ENCODE results near the gene PPEF2.
"Not testable (repeated sequence)": the region's sequence is repeated elsewhere in the genome, so short reads cannot be mapped to it uniquely, and the experiment has no call there.

Gene PPEF2

DNA sequence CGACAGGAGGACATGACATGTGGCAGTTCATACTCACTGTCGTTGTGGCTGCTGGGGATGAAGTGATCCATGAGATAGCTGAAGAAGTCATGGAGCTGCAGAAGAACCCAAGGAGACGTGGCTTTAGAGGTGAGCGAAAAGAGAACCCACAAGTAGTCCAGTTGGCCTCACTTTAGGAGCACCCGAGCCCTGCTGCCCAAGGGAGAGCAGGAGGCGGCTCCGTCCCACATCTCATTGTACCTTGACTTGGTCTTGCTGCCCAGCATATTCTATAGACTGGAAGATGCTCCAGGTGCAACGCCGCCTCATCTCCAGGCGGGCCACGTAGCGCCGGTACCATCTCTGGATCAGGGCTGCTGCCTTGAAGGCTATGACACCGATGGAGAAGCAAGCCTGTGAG, 10.6 kb downstream of the PPEF2 start:
- DNase-seq, result no peak

DNA sequence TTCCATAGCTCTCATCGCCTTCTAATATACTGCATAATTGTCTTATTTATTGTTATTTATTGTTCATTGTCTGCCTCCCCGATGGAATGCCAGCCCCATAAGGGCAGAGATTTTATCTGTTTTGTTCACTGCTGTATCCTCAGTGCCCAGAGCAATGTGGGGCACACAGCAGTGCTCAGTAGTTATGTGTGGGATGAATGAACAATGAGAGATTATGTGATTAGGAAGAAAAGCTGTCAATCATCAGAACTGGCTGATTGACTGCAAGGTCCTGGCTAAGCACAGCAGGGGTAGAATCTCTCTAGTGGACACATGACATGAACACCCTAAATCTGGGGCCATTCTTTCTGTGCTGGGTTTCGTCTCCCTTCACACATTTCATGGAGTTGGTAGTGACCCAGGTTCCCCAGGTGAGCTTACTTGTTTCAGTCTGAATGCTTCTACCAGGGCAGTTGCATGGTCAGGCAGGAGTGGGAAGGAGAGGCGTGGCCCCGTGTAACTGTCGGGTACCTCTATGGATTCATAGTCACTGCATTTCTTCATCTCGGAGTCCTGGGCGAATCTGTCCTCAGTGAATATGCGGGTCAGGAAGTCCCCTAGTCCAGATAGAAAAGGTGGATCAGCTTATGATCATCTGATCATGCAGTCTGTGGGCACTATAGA, 12.6 kb downstream of the PPEF2 start:
- DNase-seq, result no peak

DNA sequence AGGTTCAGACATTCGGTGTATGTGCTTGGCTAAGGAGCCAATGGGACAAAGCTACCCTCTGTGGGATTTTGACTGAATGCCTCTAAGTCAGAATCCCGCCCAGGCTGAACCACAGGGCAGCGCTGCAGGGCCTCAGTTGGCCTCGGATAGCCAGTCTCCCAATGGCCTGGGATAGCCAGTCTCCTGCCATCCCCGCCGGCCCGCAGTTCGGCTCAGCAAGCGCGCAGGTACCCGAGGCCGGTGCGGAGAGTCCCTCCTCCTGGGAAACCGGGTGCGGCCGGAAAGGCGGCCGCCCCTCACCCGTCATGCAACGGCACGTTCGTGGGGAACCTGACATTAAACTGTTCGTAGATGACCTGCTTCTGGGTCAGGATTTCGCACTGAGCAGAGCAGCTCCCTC, 16.1 kb downstream of the PPEF2 start:
- no peak for DNase-seq

DNA sequence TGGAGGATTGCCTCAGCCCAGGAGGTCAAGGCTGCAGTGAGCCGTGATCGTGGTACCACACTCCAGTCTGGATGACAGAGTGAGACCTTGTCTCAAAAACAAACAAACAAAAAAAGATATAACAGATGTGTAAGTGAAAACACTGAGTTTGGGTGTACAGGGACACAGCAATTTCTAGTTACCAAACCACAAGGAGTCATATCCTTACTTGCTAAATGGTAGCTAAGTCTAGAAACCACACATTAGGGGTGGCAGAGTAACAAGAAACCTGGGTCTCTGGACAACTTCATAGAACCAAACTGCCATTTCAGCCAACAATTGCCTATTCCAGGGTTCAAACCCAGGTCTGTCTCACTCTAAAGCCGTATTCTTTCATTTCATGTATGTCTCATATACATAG, 20.8 kb downstream of the PPEF2 start:
- no peak for DNase-seq

DNA sequence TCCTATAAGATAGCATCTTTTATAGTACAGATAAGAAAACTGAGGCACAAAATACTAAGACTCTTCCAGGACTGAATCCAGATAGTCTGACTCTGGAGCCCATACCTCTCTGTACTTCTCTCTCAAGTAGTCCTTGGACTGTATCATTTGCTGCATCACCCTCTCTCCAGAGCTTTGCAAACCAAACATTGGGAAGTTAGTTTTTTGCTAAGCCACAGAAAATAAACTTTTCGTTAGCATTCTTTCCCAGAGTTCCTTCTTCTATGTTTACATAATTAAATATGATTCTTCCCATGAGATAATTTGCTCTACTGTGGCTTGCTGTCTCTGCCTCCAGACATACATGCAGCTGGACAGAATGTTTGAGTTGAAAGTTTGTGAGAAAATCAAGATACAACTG, 22.0 kb downstream of the PPEF2 start:
- no peak for DNase-seq

DNA sequence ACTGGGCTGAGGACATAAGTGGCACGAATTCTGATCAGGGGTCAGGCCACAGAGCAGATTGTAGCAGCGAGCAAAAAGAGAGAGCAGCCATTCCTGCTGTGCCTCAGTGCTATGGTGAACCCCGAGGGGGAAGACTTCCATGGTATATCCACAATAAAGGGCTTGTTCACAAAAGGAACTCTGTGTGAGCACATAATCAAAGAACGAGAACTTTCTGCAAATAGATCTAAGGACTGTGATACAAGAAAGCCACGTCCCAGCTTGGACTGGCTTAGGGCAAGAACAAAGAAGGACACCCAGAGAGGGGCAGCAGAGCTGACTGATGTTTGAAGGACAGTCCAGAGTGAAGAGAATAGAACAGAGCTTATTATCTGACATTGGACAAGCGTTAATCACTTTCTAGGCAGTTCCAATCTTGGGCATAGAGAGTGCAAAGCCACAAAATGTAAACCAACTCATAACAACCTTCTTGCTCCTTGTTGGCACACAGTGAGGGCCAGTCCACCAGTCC, 24.0 kb downstream of the PPEF2 start:
- DNase-seq, result no peak

DNA sequence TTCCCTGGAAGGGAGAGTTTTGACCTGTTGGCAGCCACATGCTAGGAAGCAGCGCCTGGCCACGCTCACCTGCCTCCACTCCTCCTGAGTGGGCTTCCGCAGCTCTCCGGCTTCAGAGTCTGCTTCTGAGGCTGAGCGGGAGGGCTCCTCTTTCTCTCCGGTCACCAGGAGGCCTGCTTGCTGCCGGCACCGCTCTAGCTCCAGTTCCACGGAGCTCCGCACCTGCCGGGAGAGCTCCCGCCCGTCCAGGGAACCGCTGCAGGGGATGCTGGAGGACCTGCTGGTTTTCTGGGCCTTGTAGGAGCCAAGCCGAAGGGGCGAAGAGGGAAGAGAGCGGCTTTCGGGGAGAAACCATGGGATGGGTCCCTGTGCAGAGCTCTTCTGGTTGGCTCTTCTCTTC, 26.0 kb downstream of the PPEF2 start:
- no peak for DNase-seq

DNA sequence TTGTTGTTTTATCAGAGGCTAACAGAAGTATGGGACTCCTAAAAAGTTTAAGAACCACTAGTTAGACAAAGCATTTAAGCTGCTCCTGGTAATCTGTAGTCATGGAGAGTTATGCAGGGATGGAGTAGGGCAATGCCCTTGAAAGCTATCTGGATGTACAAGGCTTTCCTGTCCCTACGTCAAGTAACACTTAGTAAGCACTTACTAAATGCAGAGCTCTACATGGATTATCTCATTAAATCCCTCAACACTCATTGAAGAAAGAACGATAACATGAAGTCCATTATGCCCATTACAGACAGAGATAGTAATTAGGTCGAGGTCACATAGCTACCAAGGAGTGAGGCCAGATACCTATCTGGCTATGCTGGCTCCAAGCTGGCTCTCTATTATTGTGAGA, 33.2 kb downstream of the PPEF2 start:
- no peak for DNase-seq

DNA sequence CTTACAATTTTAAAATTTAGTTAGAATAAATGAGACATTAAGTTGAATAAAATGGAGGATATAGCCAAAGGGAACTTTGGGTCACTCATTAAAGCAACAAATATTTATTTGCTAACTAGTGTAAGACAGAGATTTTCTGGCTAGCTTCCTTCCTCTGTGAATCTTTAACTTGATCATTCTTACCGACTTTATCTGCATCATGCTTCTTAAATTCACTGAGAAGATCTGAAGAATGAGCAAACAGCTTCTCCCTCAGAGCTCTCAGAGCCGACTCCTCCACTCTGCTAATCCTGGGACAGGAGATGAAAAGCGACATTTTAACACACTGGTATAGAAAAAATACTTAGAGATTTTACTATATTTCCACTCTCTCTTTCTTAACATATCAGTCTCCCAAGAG, 35.1 kb downstream of the PPEF2 start:
- no peak for DNase-seq

DNA sequence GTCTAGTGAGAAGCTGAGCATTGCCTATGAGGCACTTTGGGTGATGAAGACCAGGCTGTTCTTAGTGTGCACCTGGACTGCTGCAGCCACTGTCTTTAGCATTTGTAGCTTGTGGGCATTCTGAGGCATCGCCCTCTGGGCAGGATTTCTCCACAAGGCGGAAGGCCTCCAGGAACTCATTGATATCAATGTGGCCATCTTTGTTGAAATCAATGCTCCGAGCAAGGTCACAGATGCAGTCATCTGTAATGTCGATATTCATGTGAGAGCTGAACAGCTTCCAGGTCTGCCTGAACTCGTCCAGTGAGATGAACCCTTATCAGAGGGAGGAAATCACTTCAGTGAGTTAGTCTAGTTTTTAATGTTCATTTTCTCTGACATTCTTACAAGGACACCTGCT, 41.6 kb downstream of the PPEF2 start:
- no peak for DNase-seq

DNA sequence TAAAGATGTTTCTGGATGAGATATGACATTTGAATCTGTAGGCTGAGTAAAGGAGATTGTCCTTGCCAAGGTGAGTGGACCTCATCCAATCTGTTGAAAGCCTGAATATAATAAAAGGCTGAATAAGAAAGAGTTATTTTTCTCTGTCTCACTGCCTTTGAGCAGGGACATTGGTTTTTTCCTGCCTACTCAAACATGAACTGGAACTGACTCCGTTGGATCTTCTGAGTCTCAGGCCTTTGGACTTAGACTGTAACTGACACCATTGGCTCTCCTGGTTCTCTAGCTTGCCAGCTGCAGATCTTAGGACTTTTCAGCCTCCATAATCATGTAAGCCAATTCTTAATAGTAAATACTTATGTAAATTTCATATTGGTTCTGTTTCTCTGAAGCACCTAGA, 43.5 kb downstream of the PPEF2 start:
- no peak for DNase-seq

DNA sequence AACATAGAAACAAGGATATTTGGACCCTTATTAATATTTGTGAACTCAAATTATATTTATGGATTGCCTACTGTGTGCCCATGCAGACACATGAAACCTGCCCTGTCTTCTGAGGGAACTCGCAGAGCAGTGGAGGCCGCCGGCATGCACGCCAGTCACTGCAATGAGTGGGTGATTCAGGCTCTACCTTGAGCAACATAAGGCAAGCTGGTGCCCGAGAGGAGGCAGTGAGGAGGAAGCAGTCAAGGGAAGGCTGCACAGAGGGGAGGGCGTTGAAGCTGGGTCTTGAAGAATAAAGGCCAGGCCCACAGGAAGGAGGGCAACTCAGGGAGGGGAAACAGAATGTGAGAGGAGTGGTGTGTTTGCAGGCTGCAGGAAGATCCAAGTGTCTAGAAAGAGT, 52.8 kb downstream of the PPEF2 start:
- DNase-seq, result no peak

DNA sequence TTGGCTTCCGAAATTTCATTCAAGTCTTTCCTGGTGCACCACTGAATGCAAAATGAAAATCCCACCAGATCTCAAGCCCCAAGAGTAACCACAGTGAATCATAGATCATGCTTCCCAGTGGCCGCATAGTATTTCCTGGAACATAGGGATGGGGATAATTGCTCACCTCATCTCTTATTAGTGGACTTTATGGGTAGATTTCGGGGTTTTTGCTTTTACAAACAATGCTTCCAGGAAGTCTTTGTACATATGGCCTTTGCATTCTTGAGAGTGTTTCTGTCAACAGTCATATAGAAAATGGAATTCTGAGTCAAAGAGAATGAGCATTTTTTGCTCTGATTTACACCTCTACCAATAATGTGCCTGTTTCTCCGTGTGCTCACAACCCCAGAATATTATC, 53.4 kb downstream of the PPEF2 start:
- no peak for DNase-seq

DNA sequence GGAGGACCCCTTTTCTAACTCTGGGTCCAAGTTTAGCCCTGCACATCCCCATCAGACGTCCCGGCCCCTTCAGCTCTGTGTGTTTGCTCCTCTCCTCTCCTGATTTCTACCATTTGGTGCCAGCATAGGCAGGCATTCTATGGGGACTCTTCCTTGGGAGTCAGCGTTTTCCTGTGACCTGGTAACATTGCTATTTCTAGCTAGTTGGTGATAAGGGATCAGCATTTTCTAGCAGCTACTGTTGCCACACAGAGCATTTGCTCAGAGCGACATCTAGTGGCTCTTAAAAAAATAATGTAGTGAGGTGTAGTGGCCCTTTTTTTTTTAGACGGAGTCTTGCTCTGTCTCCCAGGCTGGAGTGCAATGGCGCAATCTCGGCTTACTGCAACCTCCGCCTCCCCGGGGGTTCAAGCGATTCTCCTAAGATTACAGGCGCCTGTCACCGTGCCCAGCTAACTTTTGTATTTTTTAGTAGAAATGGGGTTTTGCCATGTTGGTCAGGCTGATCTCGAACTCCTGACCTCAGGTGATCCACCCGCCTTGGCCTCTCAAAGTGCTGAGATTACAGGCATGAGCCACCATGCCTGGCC, 54.0 kb downstream of the PPEF2 start:
- not testable (repeated sequence) for DNase-seq

DNA sequence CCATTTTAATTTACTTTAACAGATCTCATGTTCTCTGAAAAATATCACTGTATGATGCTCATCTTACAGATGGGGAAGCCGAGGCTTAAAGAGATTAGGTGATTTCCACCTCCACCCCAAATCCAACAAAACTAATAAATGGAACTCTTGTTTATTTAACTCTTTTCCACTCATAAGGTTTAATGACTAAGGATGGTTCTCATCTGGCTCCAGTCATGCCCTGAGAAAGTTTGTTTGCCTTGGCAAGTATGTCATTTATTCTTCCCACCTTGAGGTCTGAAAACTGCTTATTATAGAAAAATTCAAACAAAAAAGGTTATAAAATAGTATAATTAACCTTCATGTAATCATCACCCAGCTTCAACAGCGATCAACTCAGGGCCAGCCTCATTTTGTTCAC, 56.3 kb downstream of the PPEF2 start:
- no peak for DNase-seq

DNA sequence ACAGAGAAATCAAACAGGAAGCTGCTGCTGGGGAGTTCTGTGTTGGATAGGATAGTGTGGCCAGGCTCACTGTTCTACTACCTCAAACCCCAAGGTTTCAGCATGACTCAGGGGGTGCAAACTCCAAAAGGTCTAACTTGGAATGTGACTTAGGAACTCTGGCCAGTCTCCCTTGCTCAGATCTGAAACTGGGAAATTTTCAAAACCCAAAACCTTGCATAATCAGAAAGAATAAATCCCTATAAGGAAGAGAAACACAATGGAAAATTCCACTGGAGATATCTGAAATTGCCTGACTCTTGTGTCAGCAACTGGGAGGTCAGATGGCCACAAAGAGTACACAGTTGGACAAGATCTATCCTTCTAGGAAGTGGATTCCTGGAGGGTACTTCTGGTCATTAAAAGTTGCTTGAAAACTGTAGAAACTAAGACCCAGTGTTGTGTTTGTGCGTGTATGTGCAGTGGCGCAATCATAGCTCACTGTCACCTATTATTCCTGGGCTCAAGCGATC, 58.0 kb downstream of the PPEF2 start:
- DNase-seq, result no peak

DNA sequence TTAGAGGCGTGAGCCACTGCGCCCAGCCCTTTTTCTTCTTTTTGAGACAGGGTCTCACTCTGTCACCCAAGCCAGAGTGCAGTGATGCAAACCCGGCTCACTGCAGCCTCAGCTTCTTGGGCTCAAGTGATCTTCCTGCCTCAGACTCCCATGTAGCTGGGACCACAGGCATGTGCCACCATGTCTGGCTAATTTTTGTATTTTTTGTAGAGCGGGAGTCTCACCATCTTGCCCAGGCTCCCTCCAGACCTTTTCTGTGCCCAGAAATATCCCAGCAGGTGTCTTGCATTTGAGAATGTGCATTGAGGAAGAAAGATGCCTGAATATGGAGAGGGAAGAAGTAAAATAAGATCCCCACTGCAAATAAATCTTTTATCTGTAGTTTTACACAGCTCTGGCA, 58.7 kb downstream of the PPEF2 start:
- DNase-seq, result no peak

DNA sequence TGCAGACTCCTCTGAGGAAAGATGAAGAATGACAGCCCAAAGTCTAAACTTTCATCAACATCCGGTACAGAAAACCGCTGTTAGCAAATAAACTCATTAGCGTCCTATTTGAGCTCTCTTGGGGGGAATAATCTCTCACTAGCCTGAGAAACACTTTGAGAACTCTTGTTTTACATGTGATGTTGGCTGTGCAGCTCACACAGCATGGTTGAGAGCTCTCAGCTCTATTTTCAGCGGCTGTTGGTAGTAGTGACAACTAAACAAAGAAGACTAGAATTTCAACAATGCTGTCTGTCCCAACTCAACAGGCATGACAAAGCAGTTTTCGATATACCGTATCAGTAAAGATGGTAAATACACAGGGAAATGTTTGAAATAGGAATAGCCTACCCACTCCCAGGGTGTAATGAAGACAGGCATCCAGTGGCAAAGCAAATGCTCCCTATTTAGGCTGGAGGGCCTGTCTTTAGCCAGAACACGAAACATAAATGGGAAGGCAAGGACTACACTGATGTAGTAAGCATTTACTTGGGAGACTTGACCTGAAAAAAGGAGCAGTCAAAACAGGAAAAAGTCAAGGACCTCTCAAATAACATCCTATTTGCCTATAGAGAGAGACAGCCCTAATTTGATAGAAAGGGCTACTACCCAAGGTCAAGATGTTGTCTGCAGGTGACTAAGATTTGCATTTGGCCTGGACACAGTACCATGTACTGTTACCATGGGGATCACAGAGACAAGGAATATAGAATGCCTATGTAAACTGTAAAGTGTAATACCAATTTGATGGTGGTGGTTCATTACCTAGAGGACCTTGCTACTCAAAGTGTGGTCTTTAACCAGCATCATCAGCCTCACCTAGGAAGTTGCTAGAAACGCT, 60.4 kb downstream of the PPEF2 start:
- no peak for DNase-seq

DNA sequence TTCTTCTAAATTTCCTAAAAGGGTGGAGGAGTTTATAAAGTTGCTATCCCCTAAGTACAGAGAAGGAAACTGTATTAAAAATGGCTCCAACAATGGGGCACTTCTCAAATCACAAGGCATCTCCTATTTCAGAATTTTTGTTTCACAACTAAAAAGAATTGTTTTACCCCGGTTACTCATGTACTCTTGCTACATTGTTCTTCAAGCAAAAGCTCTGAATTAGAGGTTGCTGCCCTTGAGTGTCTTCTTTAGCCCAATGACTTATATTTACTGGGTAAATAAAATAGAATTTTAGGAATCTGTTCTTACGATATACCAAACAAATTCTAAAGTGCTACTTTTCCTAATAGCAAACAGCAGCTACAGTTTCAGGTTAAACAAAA, 67.5 kb downstream of the PPEF2 start:
- DNase-seq, result no peak

DNA sequence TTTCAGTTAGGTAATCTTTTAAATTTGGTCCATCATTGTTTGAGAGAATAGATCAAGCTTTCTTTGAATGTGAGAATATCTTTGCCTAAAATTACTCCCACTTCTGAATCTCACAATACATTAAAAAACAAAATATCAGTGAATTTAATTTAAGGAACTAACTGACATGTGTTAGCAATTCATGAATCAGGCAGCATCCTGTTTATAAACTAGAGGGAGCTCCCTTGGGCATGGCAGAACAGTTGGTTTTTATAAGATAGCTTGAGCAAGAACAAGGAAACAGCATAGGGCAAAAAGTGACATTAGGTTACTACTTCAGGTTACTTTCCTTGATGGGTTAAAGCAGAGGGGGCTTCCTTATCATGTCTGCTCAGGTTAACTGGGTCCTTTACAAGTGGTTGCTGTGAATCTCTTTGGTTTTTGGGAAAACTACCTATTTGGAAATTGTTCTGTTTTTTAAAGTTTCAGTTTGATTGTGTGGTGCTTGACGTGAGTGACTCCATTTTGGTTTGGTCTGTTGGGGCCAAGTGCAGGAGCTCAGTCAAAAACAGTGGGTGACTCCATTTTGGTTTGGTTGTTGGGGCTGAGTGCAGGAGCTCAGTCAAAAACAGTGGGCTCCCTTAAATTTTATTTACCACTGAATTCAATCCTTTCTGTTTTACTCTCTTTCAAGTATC, 68.0 kb downstream of the PPEF2 start:
- DNase-seq, result no peak

DNA sequence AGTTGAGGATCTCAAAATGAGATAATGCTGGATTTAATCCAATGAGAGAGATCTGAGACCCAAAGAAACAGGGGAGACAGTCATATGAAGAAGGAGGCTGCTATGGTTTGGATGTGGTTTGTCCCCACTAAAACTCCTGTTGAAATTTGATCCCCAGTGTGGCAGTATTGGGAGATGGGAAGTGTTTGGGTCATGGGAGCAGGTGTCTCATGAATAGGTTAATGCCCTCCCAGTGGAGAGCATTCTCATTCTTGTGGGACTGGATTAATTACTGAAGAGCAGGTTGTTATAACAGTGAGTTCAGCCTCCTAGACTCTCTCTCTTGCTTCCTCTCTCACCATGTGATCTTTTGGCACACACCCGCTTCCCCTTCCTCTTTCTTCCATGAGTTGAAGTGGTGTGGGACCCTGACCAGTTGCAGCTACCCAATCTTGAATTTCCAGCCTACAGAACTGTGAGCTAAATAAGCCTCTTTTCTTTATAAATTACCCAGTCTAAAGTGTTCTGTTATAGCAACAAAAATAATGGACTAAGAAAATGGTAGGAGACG, 70.3 kb downstream of the PPEF2 start:
- no peak for DNase-seq

DNA sequence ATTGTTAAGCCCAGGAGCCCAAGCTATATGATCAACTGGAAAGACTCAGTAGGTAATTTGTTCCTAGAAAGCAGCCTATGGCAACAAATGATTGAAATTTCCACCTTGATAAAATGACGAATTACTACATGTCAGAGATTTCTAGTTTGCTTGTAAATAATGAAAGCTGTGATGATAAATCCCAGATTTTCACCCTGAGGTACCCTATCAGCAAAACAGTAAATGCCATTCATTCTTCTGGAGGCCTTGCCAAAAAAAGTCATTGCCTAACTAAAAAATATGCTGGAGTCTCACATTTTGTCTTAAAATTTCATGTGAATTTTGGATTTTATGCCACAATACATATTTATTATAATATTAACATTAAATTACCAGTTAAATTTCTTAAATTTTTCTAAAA, 71.3 kb downstream of the PPEF2 start:
- DNase-seq, result no peak

DNA sequence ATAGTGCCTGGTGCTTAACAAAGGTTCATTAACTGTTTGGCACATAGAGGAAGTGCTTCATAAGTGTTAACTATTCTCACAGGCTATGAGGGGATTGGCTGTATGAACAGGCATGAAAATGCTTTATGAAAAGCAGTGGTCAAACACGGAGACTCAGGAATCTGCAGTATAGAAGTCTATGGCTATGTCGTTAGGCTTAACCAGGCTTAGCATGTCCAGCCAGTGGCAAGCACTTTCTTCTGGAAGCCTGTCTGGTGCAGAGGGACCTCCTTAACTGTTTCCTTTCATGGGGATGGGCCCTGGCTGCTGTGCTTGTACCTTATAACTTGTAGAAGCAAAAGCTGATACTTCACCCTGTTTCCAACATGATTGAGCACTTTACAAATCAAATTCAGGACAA, 78.4 kb downstream of the PPEF2 start:
- DNase-seq, result no peak

All from activated gamma-delta T cell treated with Interleukin-2 at 50 U/mL for 16 hours (primary cell).